Measurements from ENCODE around the gene KDM6A.

- TF ChIP-seq, protein P1, sequence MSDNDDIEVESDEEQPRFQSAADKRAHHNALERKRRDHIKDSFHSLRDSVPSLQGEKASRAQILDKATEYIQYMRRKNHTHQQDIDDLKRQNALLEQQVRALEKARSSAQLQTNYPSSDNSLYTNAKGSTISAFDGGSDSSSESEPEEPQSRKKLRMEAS (IDR thresholded peaks at IDR 0.05) = no peak
- TF ChIP-seq CREB1 (IDR thresholded peaks at IDR 0.05; ENCODE audit: low read depth) (no peak), USF1 (IDR thresholded peaks at IDR 0.05) (no peak), TAF1 (IDR thresholded peaks at IDR 0.05; ENCODE audit: low read depth) (no peak), TEAD4 (IDR thresholded peaks at IDR 0.05) (no peak), YY1 (IDR thresholded peaks at IDR 0.05; ENCODE audit: low read depth) (no peak), EP300 (IDR thresholded peaks at IDR 0.05; ENCODE audit: borderline replicate concordance) (no peak), FOXM1 (IDR thresholded peaks at IDR 0.05; ENCODE audit: borderline replicate concordance, low read depth) (no peak), EGR1 (IDR thresholded peaks at IDR 0.05) (no peak), TCF12 (IDR thresholded peaks at IDR 0.05; ENCODE audit: low read depth) (no peak)
- TF ChIP-seq, protein P2, sequence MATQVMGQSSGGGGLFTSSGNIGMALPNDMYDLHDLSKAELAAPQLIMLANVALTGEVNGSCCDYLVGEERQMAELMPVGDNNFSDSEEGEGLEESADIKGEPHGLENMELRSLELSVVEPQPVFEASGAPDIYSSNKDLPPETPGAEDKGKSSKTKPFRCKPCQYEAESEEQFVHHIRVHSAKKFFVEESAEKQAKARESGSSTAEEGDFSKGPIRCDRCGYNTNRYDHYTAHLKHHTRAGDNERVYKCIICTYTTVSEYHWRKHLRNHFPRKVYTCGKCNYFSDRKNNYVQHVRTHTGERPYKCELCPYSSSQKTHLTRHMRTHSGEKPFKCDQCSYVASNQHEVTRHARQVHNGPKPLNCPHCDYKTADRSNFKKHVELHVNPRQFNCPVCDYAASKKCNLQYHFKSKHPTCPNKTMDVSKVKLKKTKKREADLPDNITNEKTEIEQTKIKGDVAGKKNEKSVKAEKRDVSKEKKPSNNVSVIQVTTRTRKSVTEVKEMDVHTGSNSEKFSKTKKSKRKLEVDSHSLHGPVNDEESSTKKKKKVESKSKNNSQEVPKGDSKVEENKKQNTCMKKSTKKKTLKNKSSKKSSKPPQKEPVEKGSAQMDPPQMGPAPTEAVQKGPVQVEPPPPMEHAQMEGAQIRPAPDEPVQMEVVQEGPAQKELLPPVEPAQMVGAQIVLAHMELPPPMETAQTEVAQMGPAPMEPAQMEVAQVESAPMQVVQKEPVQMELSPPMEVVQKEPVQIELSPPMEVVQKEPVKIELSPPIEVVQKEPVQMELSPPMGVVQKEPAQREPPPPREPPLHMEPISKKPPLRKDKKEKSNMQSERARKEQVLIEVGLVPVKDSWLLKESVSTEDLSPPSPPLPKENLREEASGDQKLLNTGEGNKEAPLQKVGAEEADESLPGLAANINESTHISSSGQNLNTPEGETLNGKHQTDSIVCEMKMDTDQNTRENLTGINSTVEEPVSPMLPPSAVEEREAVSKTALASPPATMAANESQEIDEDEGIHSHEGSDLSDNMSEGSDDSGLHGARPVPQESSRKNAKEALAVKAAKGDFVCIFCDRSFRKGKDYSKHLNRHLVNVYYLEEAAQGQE (IDR thresholded peaks at IDR 0.05; ENCODE audit: low read depth) = no peak
Observed at GRCh38 chrX:44954562-44954961, 81.6 kb downstream of the KDM6A start.
